Pancreas (tissue), 10 donors: Measurements from ENCODE around the gene TPPP. TPM values are rescaled to one million over a fixed set of nuclear protein-coding genes. Genes with fewer than 3 reads are reported as not detected.

Experiments
- ATAC-seq, 4 donors: fragments of 200-7000 bp; cut with Tn5 transposase; one replicate each; pipeline versions ENCODE4 v1.8.0 to v1.9.1; 2020; ENCODE audit warnings: mild to moderate bottlenecking in 4 of 4, moderate library complexity in 4 of 4
- DNase-seq, 6 donors: peaks; one replicate each; pipeline ENCODE4 v3.0.0-alpha.2; 2020
- FAIRE-seq: peaks from 2 replicates; lab custom pipeline; 2012; peaks lifted over from hg19 to GRCh38; lab: Jason Lieb, UNC
- H3K27ac ChIP-seq, 4 donors: fragments of 200-600 bp; sonication (generic); 1 replicate in 3 of 4; 2 replicates in 1 of 4; pipeline versions ENCODE4 v1.5.0 to v1.8.0; 2020
- H3K27me3 ChIP-seq, 4 donors: fragments of 200-600 bp; one replicate each; pipeline ENCODE4 v1.8.0; 2021
- H3K36me3 ChIP-seq, 3 donors: fragments of 200-600 bp; sonication (generic) in 1 of 3; one replicate each; pipeline versions ENCODE4 v1.5.0 to v1.8.0; 2020 to 2021
- H3K4me1 ChIP-seq, 3 donors: fragments of 200-600 bp; one replicate each; pipeline ENCODE4 v1.8.0; 2021
- H3K4me3 ChIP-seq, 4 donors: fragments of 200-600 bp; sonication (generic) in 2 of 4; one replicate each; pipeline versions ENCODE4 v1.5.0 to v1.8.0; 2020 to 2021
- H3K9me3 ChIP-seq, 4 donors: fragments of 200-600 bp; one replicate each; pipeline ENCODE4 v1.8.0; 2021
- CTCF ChIP-seq, 4 donors: fragments of 200-600 bp; sonication (generic) in 3 of 4; IDR thresholded peaks; one replicate each; pipeline versions ENCODE4 v1.5.0 to v1.8.0; 2021; ENCODE audit warnings: antibody characterized with exemption in 4 of 4
- WGBS, 2 donors: extraction: QIAGEN DNeasy Blood & Tissue Kit; methylation state at CpG; one replicate each; pipeline ENCODE4 v1.1.7; 2013; 5-methylcytosine and 5-hydroxymethylcytosine counted together
- intact Hi-C, 3 donors: fragments of 100-400 bp; cut with DNase I; formaldehyde crosslinking; loops; one replicate each; pipeline versions ENCODE4 v1.11.1 to v1.14.2; 2022
- polyA plus RNA-seq, 2 donors: library from polyadenylated mRNA; stranded (reverse); fragments of 200-250 nt; gene quantifications; one replicate each; pipeline ENCODE4 v1.2.3, GENCODE V29; 2013
- total RNA-seq, 6 donors: library from RNA; stranded (reverse); fragmentation: NEBNext Ultra II Directional in 4 of 6; extraction: Animal tissue kit (Norgen Biotek cat#: 25700) in 4 of 6; gene quantifications; one replicate each; pipeline versions ENCODE4 v1.2.1 to v1.2.4, GENCODE V29; 2021 to 2023
- donor health status: healthy with polysubstance abuse.
- donor health status: DM: no; HTN: no; CAD: no; lungs with moderate emphysema.
- donor health status: DM: no; HTN: no; CAD: no.
- donor health status: control.
- donor health status: control.
- donor health status: Bipolar disorder and iron deficiency.
- donor health status: DM: yes; HTN: yes; CAD: no.
- donor health status: DM: no; HTN: no; CAD: no.
- donor health status: DM: no; HTN: no; CAD: no.
- donor health status: DM: yes; HTN: yes; CAD: no.

TPPP gene
- total and polyA plus RNA-seq, 8 donors = 2.1 to 6.4 (median 2.8) TPM

DNA sequence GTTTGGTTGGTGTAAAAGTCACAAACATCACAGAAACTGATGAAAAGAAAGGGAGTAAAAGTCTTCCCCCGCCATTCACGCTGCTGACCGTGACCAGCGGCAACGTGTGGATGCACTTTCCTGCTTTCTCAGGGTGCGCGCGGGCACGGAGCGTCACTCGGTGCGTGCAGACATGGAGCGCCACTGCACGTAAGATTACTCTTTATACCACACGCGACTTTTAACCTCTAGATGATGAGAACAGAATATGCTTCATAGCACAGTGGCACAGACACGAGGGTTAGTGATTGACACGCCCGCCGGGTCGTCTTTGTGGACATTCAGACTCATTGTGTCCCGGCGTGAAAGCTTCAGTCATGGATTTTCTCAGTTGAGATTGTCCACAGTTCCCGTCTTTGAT lies 65.3 kb downstream of the TPPP start:
- Histone ChIP-seq H3K27me3 (no peaks in the 10 kb centered on the region), H3K36me3 (no peaks in the 10 kb centered on the region), H3K4me3 (no peak overlapping the region), H3K4me1 (no peaks in the 10 kb centered on the region), H3K9me3 (no peaks in the 10 kb centered on the region), H3K27ac (no peak overlapping the region)
- FAIRE-seq = no peak
- intact Hi-C loops = no loop called here
- peak in 1 of 6 donors; percentile 14 for DNase-seq
- no peak for TF ChIP-seq CTCF (IDR thresholded peaks at IDR 0.05)
- 94 to 96% methylated on average over 24 of the region's 24 CpGs for WGBS, 2 donors
- ATAC-seq = no peak

DNA sequence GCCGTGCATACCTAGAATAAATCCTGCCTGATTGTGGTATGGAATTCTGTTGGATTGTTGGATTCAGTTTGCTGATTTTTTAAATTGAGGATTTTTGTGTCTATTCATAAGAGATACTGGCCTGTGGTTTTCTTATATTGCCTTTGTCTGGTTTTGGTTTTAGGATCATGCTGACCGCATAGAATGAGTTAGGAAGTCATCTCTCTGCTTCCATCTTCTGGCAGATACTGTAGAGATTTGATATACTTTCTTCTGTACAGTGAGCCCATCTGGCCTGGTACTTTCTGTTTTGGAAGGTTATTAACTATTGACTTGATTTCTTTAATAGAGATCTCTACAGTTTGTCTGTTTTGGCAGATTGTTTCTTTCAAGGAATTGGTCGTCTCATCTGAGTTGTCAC lies 66.3 kb downstream of the TPPP start:
- no peaks in the 10 kb centered on the region for H3K27me3 ChIP-seq
- no peaks in the 10 kb centered on the region for H3K4me1 ChIP-seq
- DNase-seq (no peak), FAIRE-seq (no peak), ATAC-seq (no peak)
- TF ChIP-seq CTCF (IDR thresholded peaks at IDR 0.05) = no peak
- no peaks in the 10 kb centered on the region for H3K36me3 ChIP-seq
- 81 to 88% methylated on average over 3 of the region's 3 CpGs for WGBS, 2 donors
- H3K9me3 ChIP-seq = no peaks in the 10 kb centered on the region
- H3K4me3 ChIP-seq = no peak overlapping the region
- H3K27ac ChIP-seq = no peak overlapping the region
- intact Hi-C loops = no loop called here

GRCh38 chr5:625516-625915 lies 67.6 kb downstream of the TPPP start:
- no peak overlapping the region for H3K4me3 ChIP-seq
- TF ChIP-seq CTCF (IDR thresholded peaks at IDR 0.05) = no peak
- H3K36me3 ChIP-seq = peaks cover 0 to 4% (median 1%) of the 10 kb centered on the region in 3 donors
- WGBS, 2 donors = 92% methylated on average over 16 of the region's 16 CpGs
- no peaks in the 10 kb centered on the region for H3K4me1 ChIP-seq
- no peak for FAIRE-seq
- intact Hi-C loops = no loop called here
- DNase-seq = peak in 2 of 6 donors; percentile 29 to 40
- H3K9me3 ChIP-seq = no peaks in the 10 kb centered on the region
- ATAC-seq = no peak
- no peak overlapping the region for H3K27ac ChIP-seq
- H3K27me3 ChIP-seq = no peaks in the 10 kb centered on the region

DNA sequence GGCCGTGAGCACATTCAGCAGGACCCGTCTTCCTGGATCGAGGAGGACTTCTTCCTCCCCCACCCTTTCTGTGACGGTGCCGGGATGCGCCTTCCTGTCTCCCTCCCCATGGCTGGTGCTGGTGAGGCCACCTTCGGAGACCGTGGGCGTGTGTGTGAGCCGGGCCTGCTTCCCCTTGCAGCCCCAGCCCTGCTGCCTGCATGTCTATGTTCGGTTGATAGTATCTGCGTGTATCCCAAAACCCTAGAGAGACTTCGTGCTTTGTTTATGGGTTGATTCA lies 68.3 kb downstream of the TPPP start:
- Histone ChIP-seq H3K36me3 (peaks cover 0 to 10% (median 4%) of the 10 kb centered on the region in 3 donors), H3K4me1 (no peaks in the 10 kb centered on the region), H3K27me3 (no peaks in the 10 kb centered on the region), H3K9me3 (no peaks in the 10 kb centered on the region), H3K27ac (no peak overlapping the region), H3K4me3 (no peak overlapping the region)
- FAIRE-seq = no peak
- WGBS, 2 donors = 91 to 93% methylated on average over 13 of the region's 13 CpGs
- no peak for TF ChIP-seq CTCF (IDR thresholded peaks at IDR 0.05)
- ATAC-seq = no peak
- intact Hi-C loops = no loop called here
- DNase-seq = peak in 2 of 6 donors; percentile 7 to 33

DNA sequence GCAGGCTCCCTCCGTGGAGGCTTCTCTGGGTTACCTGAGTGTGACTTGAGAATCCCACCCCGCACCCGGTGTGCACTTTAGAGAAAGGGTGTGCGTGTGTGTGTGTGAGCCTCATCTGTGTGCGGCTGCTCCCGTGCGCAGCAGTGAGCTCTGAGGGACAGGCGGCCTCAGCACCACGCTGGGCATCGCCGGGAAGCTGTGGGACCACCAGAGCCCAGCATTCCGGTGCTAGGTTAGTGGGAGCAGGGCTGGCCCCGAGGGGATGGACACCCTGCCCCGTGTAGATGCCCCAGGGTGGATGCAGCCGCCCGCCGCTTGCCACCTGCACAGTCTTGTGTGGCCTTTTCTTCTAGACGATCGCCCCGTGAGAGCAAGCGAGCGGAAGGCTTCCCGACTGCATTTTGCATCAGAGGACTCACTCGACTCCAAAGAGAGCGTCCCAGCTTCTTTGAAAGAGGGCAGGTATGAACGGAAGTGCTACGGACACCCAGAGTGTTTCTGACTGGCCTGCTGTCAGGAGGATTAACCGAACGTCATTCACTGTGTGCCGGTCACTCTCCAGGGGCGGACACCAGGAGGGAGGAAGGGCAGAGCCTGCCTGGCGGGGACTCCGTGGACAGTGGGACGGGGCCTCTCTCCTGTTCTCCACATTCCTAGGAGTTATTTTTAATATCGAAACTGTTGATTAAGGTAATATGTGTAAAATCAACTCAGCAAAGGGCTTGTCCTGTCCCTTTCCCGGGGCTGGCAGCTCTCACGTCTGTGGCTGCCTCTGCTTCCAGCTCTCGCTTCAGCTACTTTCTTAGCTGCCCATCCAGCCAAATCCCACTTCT lies 68.8 kb downstream of the TPPP start:
- WGBS, 2 donors = 91 to 93% methylated on average over 37 to 38 of the region's 38 CpGs
- no peak for ATAC-seq
- peaks cover 0 to 10% (median 4%) of the 10 kb centered on the region in 3 donors for H3K36me3 ChIP-seq

More for the DNA sequence above, 68.8 kb downstream of the TPPP start:
- H3K27ac ChIP-seq = no peak overlapping the region
- no peaks in the 10 kb centered on the region for H3K4me1 ChIP-seq
- intact Hi-C loops = no loop called here
- no peak for TF ChIP-seq CTCF (IDR thresholded peaks at IDR 0.05)
- H3K4me3 ChIP-seq = no peak overlapping the region
- FAIRE-seq = no peak
- H3K9me3 ChIP-seq = no peaks in the 10 kb centered on the region
- DNase-seq = peak in 2 of 6 donors; percentile 7 to 44
- H3K27me3 ChIP-seq = no peaks in the 10 kb centered on the region
